Subcutaneous abdominal adipose tissue (tissue), 5 donors: ENCODE measurements around the gene UBASH3B.

Experiments
- H3K27ac ChIP-seq: one replicate; pipeline ENCODE4 v1.7.0; 2013; ENCODE audit warnings: low read depth, mild to moderate bottlenecking, inconsistent platforms, low read length, moderate library complexity
- H3K27me3 ChIP-seq, 5 donors: one replicate each; pipeline ENCODE4 v1.7.0; 2013; ENCODE audit warnings: low read length in 5 of 5, inconsistent platforms in 1 of 5; ENCODE audit not compliant: control insufficient read depth in 5 of 5, insufficient read depth in 4 of 5
- H3K36me3 ChIP-seq, 5 donors: one replicate each; pipeline ENCODE4 v1.7.0; 2013; ENCODE audit warnings: low read length in 5 of 5; ENCODE audit not compliant: control insufficient read depth in 5 of 5, insufficient read depth in 5 of 5
- H3K4me1 ChIP-seq, 5 donors: one replicate each; pipeline ENCODE4 v1.7.0; 2013; ENCODE audit warnings: low read length in 5 of 5, mild to moderate bottlenecking in 3 of 5, moderate library complexity in 1 of 5; ENCODE audit not compliant: control insufficient read depth in 5 of 5, insufficient read depth in 5 of 5
- H3K4me3 ChIP-seq, 5 donors: one replicate each; pipeline ENCODE4 v1.7.0; 2013; ENCODE audit warnings: low read length in 5 of 5, low read depth in 1 of 5
- H3K9ac ChIP-seq, 5 donors: one replicate each; pipeline ENCODE4 v1.7.0; 2013; ENCODE audit warnings: low read length in 5 of 5, mild to moderate bottlenecking in 4 of 5, moderate library complexity in 3 of 5
- H3K9me3 ChIP-seq, 5 donors: one replicate each; pipeline ENCODE4 v1.7.0; 2013; ENCODE audit warnings: low read length in 5 of 5; ENCODE audit not compliant: control insufficient read depth in 5 of 5
- donor health status: healthy.
- donor health status: healthy.
- donor health status: healthy.
- donor health status: healthy.
- donor health status: healthy.

The UBASH3B gene

GRCh38 chr11:122714484-122714883, 59.0 kb downstream of the UBASH3B start:
- H3K9ac ChIP-seq, result no peak overlapping the region
- peaks cover 0 to 7% (median 0%) of the 10 kb centered on the region in 5 donors for H3K4me1 ChIP-seq
- H3K9me3 ChIP-seq, result no peaks in the 10 kb centered on the region
- no peak overlapping the region for H3K27ac ChIP-seq
- no peaks in the 10 kb centered on the region for H3K36me3 ChIP-seq
- peaks cover 0 to 5% (median 0%) of the 10 kb centered on the region in 5 donors for H3K27me3 ChIP-seq
- no peak overlapping the region for H3K4me3 ChIP-seq

DNA sequence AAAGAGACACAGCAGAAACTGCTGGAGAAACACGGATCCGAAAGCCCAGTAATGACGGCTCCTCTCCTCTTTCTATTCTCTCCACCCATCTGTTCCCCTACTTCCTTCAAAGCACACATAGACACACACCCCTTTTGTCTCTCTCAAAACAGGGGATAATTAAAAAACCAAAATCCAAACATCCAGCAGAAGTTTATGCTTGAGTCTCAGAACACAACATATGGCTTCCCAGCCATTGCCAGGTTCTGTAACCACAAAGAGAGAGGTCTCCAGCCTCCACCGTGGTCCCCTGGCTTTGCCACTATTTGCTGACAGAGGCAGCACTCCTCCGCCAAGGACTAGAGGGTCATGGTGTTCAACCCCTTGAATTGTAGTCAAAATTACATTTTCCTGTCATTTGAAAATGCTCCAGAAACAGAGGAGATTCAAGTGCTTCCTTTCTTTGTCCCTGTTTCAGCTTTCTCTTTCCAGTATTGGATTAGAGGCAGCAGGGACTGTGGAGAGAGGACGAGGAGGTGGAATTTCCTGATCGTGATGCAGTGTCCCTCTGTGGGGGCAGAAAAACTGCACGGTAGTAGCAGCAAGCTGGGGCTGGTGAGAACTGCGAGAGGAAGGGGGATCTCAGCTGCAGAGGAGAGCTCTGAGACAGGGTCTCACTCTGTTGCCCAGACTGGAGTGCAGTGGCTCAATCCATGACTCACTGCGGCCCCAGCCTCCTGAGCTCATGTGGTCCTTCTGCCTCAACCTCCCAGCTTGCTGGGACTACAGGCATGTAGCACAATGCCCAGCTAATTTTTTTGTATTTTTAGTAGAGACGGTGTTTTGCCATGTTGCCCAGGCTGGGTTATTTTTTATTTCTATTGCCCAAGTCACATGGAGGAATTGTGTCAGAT, 60.3 kb downstream of the UBASH3B start:
- Histone ChIP-seq H3K4me3 (no peak overlapping the region), H3K36me3 (no peaks in the 10 kb centered on the region), H3K9ac (no peak overlapping the region), H3K27ac (no peak overlapping the region), H3K4me1 (peaks cover 0 to 7% (median 0%) of the 10 kb centered on the region in 5 donors), H3K27me3 (peaks cover 0 to 5% (median 0%) of the 10 kb centered on the region in 5 donors), H3K9me3 (no peaks in the 10 kb centered on the region)

DNA sequence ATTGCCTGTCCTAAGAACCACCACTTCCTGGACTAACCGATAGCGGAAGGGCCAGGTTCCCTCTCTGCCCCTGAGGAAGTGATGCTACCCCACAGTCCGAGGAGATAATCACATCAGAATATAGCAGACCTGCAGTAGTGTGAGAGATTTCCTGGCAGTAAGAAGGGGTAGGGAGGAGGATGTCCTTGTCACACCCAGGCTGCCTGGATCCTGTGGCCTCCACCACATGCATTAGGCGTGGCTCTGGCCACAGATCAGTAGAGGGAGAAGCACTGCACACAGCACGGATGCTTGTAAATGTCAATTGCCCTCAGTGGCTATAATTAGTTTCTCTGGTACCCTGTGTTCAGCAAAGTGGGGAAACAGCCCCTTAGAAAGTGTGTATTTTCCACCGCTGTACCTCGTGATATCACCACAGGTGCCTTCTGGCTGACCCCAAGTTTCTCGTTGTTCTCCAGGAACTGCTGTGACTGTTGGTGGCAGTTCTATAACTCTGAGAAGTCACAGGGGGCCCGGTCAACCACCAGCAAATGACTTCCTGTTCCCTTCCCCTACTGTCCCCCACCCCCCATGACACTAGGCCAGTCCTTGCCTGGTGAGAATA, 61.8 kb downstream of the UBASH3B start:
- Histone ChIP-seq H3K27ac (no peak overlapping the region), H3K4me1 (peaks cover 0 to 7% (median 0%) of the 10 kb centered on the region in 5 donors), H3K36me3 (no peaks in the 10 kb centered on the region), H3K9ac (no peak overlapping the region), H3K9me3 (no peaks in the 10 kb centered on the region), H3K4me3 (no peak overlapping the region), H3K27me3 (peaks cover 0 to 5% (median 0%) of the 10 kb centered on the region in 5 donors)

GRCh38 chr11:122720107-122720881, 64.8 kb downstream of the UBASH3B start:
- Histone ChIP-seq H3K4me1 (peaks cover 0 to 7% (median 0%) of the 10 kb centered on the region in 5 donors), H3K4me3 (no peak overlapping the region)

GRCh38 chr11:122721201-122721963, 65.9 kb downstream of the UBASH3B start:
- Histone ChIP-seq H3K4me3 (no peak overlapping the region), H3K9ac (no peak overlapping the region), H3K27ac (no peak overlapping the region)

More at GRCh38 chr11:122720107-122720881, 64.8 kb downstream of the UBASH3B start:
- no peak overlapping the region for H3K27ac ChIP-seq
- H3K9me3 ChIP-seq, result no peaks in the 10 kb centered on the region
- H3K36me3 ChIP-seq, result no peaks in the 10 kb centered on the region
- H3K9ac ChIP-seq, result no peak overlapping the region
- H3K27me3 ChIP-seq, result peaks cover 0 to 5% (median 0%) of the 10 kb centered on the region in 5 donors

GRCh38 chr11:122721964-122722266, 66.4 kb downstream of the UBASH3B start:
- H3K9me3 ChIP-seq, result no peaks in the 10 kb centered on the region
- no peak overlapping the region for H3K4me3 ChIP-seq
- no peak overlapping the region for H3K9ac ChIP-seq
- no peak overlapping the region for H3K27ac ChIP-seq
- peaks cover 0 to 10% (median 3%) of the 10 kb centered on the region in 5 donors for H3K4me1 ChIP-seq
- no peaks in the 10 kb centered on the region for H3K36me3 ChIP-seq
- peaks cover 0 to 4% (median 0%) of the 10 kb centered on the region in 5 donors for H3K27me3 ChIP-seq

More at GRCh38 chr11:122721201-122721963, 65.9 kb downstream of the UBASH3B start:
- Histone ChIP-seq H3K4me1 (peaks cover 0 to 7% (median 0%) of the 10 kb centered on the region in 5 donors), H3K36me3 (no peaks in the 10 kb centered on the region), H3K9me3 (no peaks in the 10 kb centered on the region), H3K27me3 (peaks cover 0 to 5% (median 0%) of the 10 kb centered on the region in 5 donors)

GRCh38 chr11:122723106-122723505, 67.6 kb downstream of the UBASH3B start:
- no peak overlapping the region for H3K27ac ChIP-seq
- no peaks in the 10 kb centered on the region for H3K36me3 ChIP-seq
- peaks cover 0 to 12% (median 7%) of the 10 kb centered on the region in 5 donors for H3K4me1 ChIP-seq

DNA sequence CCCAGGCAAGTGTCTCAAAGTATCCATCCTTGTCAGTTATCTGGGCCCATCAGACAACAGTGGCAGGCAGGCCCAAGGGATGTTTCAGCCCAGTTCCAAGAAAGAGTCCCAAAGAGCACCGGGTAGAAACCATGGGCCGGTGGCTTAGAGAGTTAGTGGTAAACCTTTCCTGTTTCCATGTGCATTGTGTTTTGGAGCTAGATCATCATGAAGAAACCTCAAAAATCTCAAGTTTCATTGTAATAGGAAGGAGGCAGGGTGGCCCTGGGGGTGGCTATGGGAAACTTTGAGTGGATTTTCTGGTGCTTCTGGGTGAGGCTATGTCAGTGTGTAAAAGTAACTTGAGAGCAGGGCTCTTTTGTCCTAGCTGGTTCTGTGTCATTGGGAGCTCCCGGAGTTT, 68.1 kb downstream of the UBASH3B start:
- Histone ChIP-seq H3K9me3 (no peaks in the 10 kb centered on the region), H3K9ac (no peak overlapping the region), H3K27ac (no peak overlapping the region), H3K4me1 (peaks cover 0 to 12% (median 7%) of the 10 kb centered on the region in 5 donors), H3K27me3 (peaks cover 0 to 5% (median 0%) of the 10 kb centered on the region in 5 donors), H3K4me3 (no peak overlapping the region), H3K36me3 (no peaks in the 10 kb centered on the region)

More at GRCh38 chr11:122723106-122723505, 67.6 kb downstream of the UBASH3B start:
- H3K4me3 ChIP-seq, result no peak overlapping the region
- no peak overlapping the region for H3K9ac ChIP-seq
- no peaks in the 10 kb centered on the region for H3K9me3 ChIP-seq
- peaks cover 0 to 5% (median 0%) of the 10 kb centered on the region in 5 donors for H3K27me3 ChIP-seq

DNA sequence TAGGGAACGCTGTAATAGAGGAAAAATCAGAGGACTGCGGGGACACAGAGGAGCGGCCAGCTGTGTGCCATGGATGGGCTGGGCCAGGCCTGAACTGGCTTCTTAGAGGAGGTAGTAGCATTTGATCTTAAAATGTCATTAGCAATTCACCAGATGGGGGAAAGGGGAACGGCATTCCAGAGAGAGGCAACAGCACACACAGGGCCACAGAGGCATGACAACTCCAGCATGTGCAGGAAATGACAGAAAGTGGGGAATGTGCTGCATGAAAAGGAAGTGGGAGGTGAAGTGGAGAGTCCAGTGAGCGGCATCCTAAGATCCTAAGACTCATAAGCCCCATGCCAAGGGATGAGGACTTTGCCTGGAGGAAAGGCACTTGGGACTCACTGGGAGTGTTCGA, 69.0 kb downstream of the UBASH3B start:
- Histone ChIP-seq H3K36me3 (no peaks in the 10 kb centered on the region), H3K4me1 (peaks cover 0 to 12% (median 7%) of the 10 kb centered on the region in 5 donors), H3K9me3 (no peaks in the 10 kb centered on the region), H3K4me3 (no peak overlapping the region), H3K27me3 (peaks cover 0 to 5% (median 0%) of the 10 kb centered on the region in 5 donors), H3K27ac (no peak overlapping the region), H3K9ac (no peak overlapping the region)
